Measurements from ENCODE around the gene HHIPL2. TPM values are rescaled to one million over a fixed set of nuclear protein-coding genes. Genes with fewer than 3 reads are reported as not detected.

HHIPL2 gene
- polyA plus RNA-seq, 1 experiment, result 0.30 TPM

Small RNA genes within 50 kb of the gene (small RNA-seq; reads per million reads assigned to genes)
- not detected for gene RNU6-791P (ENCODE audit: insufficient read length, low read depth)

Other genes with a start within 250 kb of the HHIPL2 start
- 4.9 and 7.3 TPM in 2 replicates for gene TAF1A, start 41.8 kb upstream of the HHIPL2 start, polyA plus RNA-seq (2011; rRNA removed)
- 47.2 and 53.6 TPM in 2 replicates for gene MIA3, start 70.0 kb upstream of the HHIPL2 start, polyA plus RNA-seq (2011; rRNA removed)
- gene AIDA, start 164.4 kb upstream of the HHIPL2 start, polyA plus RNA-seq (2011; rRNA removed), result 81.5 and 112 TPM in 2 replicates
- 8.6 and 9.0 TPM in 2 replicates for gene BROX, start 164.5 kb upstream of the HHIPL2 start, polyA plus RNA-seq (2011; rRNA removed)
- gene FAM177B, start 189.1 kb upstream of the HHIPL2 start, polyA plus RNA-seq (2011; rRNA removed), result not detected in 2 replicates